Esophagus squamous epithelium (tissue), 4 donors: ENCODE results near the gene NPAS2.

ENCODE experiments used
- CTCF ChIP-seq, 6 experiments: fragments of 450-650 bp in 4 of 6; fragments of 200-600 bp in 2 of 6; sonication (generic) in 2 of 6; IDR thresholded peaks; one replicate each; pipeline ENCODE4 v1.5.1; 2016 to 2019; ENCODE audit warnings: antibody characterized with exemption in 6 of 6, mild to moderate bottlenecking in 4 of 6, moderate library complexity in 4 of 6
- POLR2A ChIP-seq, 4 donors: fragments of 450-650 bp; IDR thresholded peaks; one replicate each; pipeline ENCODE4 v1.6.1; 2017; ENCODE audit warnings: antibody characterized with exemption in 4 of 4, mild to moderate bottlenecking in 4 of 4, moderate library complexity in 3 of 4

- TF ChIP-seq CTCF (IDR thresholded peaks at IDR 0.05): no peak
- no peak for TF ChIP-seq POLR2A (IDR thresholded peaks at IDR 0.05)
These were observed 6.4 kb upstream of the NPAS2 start for GRCh38 chr2:100813527-100813926.
